ENCODE data around the gene FSTL5.

- TF ChIP-seq CTCF (IDR thresholded peaks at IDR 0.05; ENCODE audit: low read length) (no peak), EZH2 (optimal IDR thresholded peaks at IDR 0.05; ENCODE audit: low read depth, low read length) (no peak)
These were observed 153.4 kb downstream of the FSTL5 start for GRCh38 chr4:162010362-162010761.
